Stimulated activated naive CD8-positive, alpha-beta T cell treated with anti-CD3 and anti-CD28 coated beads, Interleukin-15, Interleukin-2, amounts not matched to agents 100 U/mL and 50 U/mL, for 24 hours (primary cell): ENCODE data around the gene MFAP5.

Experiments
- ATAC-seq: fragments of 150-1000 bp; cut with Tn5 transposase; one replicate; pipeline ENCODE4 v1.10.0; 2021
- DNase-seq: peaks from one replicate; pipeline ENCODE4 v3.0.0; 2021

MFAP5 gene

GRCh38 chr12:8662593-8662992, at the start of gene MFAP5:
Gene MFAP5, minus strand, starts transcription at chr12:8662826. Its CDS starts 722 bp downstream, at chr12:8662104.
- no peak for ATAC-seq
- DNase-seq: no peak

GRCh38 chr12:8709124-8709830, 46.7 kb upstream of the MFAP5 start:
- DNase-seq (no peak), ATAC-seq (no peak)

- no peak for ATAC-seq
- no peak for DNase-seq
These were observed 39.5 kb upstream of the MFAP5 start for GRCh38 chr12:8702159-8702558.

- ATAC-seq (no peak), DNase-seq (no peak)
These were observed 38.5 kb upstream of the MFAP5 start for GRCh38 chr12:8701046-8701660.

- DNase-seq (no peak), ATAC-seq (no peak)
These were observed 37.1 kb upstream of the MFAP5 start for GRCh38 chr12:8699714-8700113.

GRCh38 chr12:8698879-8699278, 36.3 kb upstream of the MFAP5 start:
- DNase-seq (no peak), ATAC-seq (no peak)

- ATAC-seq (peak; percentile 44), DNase-seq (peak; percentile 61)
These were observed 35.7 kb upstream of the MFAP5 start for GRCh38 chr12:8698132-8698851.

- peak; percentile 88 for ATAC-seq
- peak; percentile 80 for DNase-seq
These were observed 35.0 kb upstream of the MFAP5 start, which contains the start of gene RIMKLB for GRCh38 chr12:8697476-8698131. Gene RIMKLB, plus strand, starts transcription at chr12:8697991. Its CDS starts 15,876 bp downstream, at chr12:8713867.

GRCh38 chr12:8697120-8697475, 34.5 kb upstream of the MFAP5 start:
- ATAC-seq (peak; percentile 4), DNase-seq (peak; percentile 10)

GRCh38 chr12:8696442-8697090, 33.9 kb upstream of the MFAP5 start:
- no peak for DNase-seq
- no peak for ATAC-seq

- DNase-seq (no peak), ATAC-seq (no peak)
These were observed 32.5 kb upstream of the MFAP5 start for GRCh38 chr12:8695116-8695515.

GRCh38 chr12:8692573-8692972, 29.9 kb upstream of the MFAP5 start:
- DNase-seq (no peak), ATAC-seq (no peak)

GRCh38 chr12:8689681-8690080, 27.1 kb upstream of the MFAP5 start:
- no peak for DNase-seq
- ATAC-seq: no peak

GRCh38 chr12:8687846-8688601, 25.4 kb upstream of the MFAP5 start:
- DNase-seq: no peak

GRCh38 chr12:8685051-8685450, 22.4 kb upstream of the MFAP5 start:
- ATAC-seq: no peak
- no peak for DNase-seq

More at GRCh38 chr12:8687846-8688601, 25.4 kb upstream of the MFAP5 start:
- ATAC-seq: no peak

- no peak for ATAC-seq
- no peak for DNase-seq
These were observed 18.7 kb upstream of the MFAP5 start for GRCh38 chr12:8681129-8681884.

GRCh38 chr12:8680533-8680932, 17.9 kb upstream of the MFAP5 start:
- DNase-seq: no peak
- no peak for ATAC-seq

GRCh38 chr12:8678661-8679111, 16.1 kb upstream of the MFAP5 start:
- no peak for DNase-seq
- no peak for ATAC-seq

- ATAC-seq (no peak), DNase-seq (no peak)
These were observed 14.7 kb upstream of the MFAP5 start for GRCh38 chr12:8677362-8677761.

GRCh38 chr12:8676651-8677050, 14.0 kb upstream of the MFAP5 start:
- no peak for DNase-seq

More at GRCh38 chr12:8676651-8677050, 14.0 kb upstream of the MFAP5 start:
- ATAC-seq: no peak
